Stomach (tissue), 9 donors: Measurements from ENCODE around the gene CFI. TPM values are rescaled to one million over a fixed set of nuclear protein-coding genes. Genes with fewer than 3 reads are reported as not detected.

Experiments
- DNase-seq, 2 donors: peaks; one replicate each; pipeline versions ENCODE4 v3.0.0 to v3.0.0-alpha.2; 2013 to 2019
- H3K27ac ChIP-seq, 5 donors: fragments of 200-600 bp in 4 of 5; sonication (generic) in 4 of 5; one replicate each; pipeline ENCODE4 v1.5.1; 2013 to 2019; ENCODE audit warnings: mild to moderate bottlenecking in 1 of 5, moderate library complexity in 1 of 5
- H3K27me3 ChIP-seq, 3 donors: fragments of 200-600 bp; sonication (generic); one replicate each; pipeline ENCODE4 v1.5.1; 2017 to 2019; ENCODE audit warnings: mixed run types in 1 of 3
- H3K36me3 ChIP-seq, 4 donors: fragments of 200-600 bp; sonication (generic); 1 replicate in 3 of 4; 2 replicates in 1 of 4; pipeline ENCODE4 v1.5.1; 2016 to 2019
- H3K4me1 ChIP-seq, 4 donors: fragments of 200-600 bp; sonication (generic); one replicate each; pipeline ENCODE4 v1.5.1; 2016 to 2019
- H3K4me3 ChIP-seq, 4 donors: fragments of 200-600 bp; sonication (generic) in 3 of 4; one replicate each; pipeline ENCODE4 v1.5.1; 2016 to 2019; ENCODE audit warnings: mild to moderate bottlenecking in 1 of 4
- H3K9me3 ChIP-seq, 4 donors: fragments of 200-600 bp; sonication (generic); one replicate each; pipeline ENCODE4 v1.5.1; 2016 to 2019
- EP300 ChIP-seq: sonication (generic); formaldehyde crosslinking; IDR thresholded peaks from one replicate; pipeline ENCODE4 v1.6.1; 2017; ENCODE audit warnings: antibody characterized with exemption
- POLR2A ChIP-seq, 4 donors: fragments of 450-650 bp; IDR thresholded peaks; one replicate each; pipeline ENCODE4 v1.6.1; 2016; ENCODE audit warnings: antibody characterized with exemption in 4 of 4, control low read depth in 2 of 4, mild to moderate bottlenecking in 1 of 4, moderate library complexity in 1 of 4
- POLR2AphosphoS5 ChIP-seq, 3 donors: sonication (generic); formaldehyde crosslinking; IDR thresholded peaks; one replicate each; pipeline ENCODE4 v1.6.1; 2016; ENCODE audit warnings: antibody characterized with exemption in 3 of 3
- WGBS, 5 donors: extraction: QIAGEN DNeasy Blood & Tissue Kit in 3 of 5; methylation state at CpG; one replicate each; pipeline versions ENCODE4 v1.1.5 to v1.1.7; 2013 to 2018; 5-methylcytosine and 5-hydroxymethylcytosine counted together
- intact Hi-C: fragments of 100-400 bp; cut with DNase I; formaldehyde crosslinking; loops from one replicate; pipeline ENCODE4 v1.15.1; 2023; ENCODE audit warnings: low total_unique reads
- polyA plus RNA-seq, 3 donors: library from polyadenylated mRNA; stranded (reverse); fragments of 200-250 nt; gene quantifications; one replicate each; pipeline ENCODE4 v1.2.3, GENCODE V29; 2013
- total RNA-seq, 5 donors: library from RNA; depleted of rRNA; stranded (reverse); fragments of >200 nt; gene quantifications; one replicate each; pipeline versions ENCODE4 v1.1.0 to v1.2.3, GENCODE V29; 2014 to 2016
- TF ChIP-seq, protein P1 (sequence below), 7 experiments: fragments of 450-650 bp in 4 of 7; fragments of 200-600 bp in 3 of 7; sonication (generic) in 3 of 7; IDR thresholded peaks; one replicate each; pipeline ENCODE4 v1.5.1; 2016 to 2019; ENCODE audit warnings: antibody characterized with exemption in 7 of 7, control low read depth in 2 of 7, mild to moderate bottlenecking in 1 of 7
- donor health status: healthy with polysubstance abuse.
- donor health status: Bipolar disorder and iron deficiency.
- donor health status: healthy.

Gene CFI
- total and polyA plus RNA-seq, 8 donors: 0.45 to 20.4 (median 7.7) TPM

DNA sequence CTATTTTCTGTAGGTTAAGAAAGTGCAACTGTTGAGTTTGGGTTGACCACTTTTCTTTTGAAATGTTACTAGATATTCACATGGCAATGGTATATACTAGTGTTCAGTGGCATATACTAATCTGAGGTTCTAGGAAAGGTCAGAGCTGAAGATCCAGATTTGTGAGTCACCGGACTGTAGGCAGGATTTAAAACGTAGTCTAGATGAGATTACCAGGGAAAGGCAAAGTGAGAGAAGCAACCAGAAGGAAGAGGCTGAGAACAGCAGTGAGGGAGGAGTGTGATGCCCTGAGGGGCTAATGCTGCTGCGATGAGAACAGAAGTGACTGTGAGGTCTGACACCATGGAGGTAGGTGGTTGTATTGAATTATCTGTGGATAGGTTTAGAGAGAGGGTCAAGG, 62.3 kb downstream of the CFI start:
- Histone ChIP-seq H3K4me3 (no peak overlapping the region), H3K27me3 (no peaks in the 10 kb centered on the region), H3K9me3 (no peaks in the 10 kb centered on the region), H3K27ac (no peak overlapping the region), H3K4me1 (no peaks in the 10 kb centered on the region), H3K36me3 (no peaks in the 10 kb centered on the region)
- DNase-seq: no peak
- WGBS, 5 donors: 73 to 81% (median 79%) methylated on average over 3 of the region's 3 CpGs
- intact Hi-C loops: no loop called here
- TF ChIP-seq, protein P1, sequence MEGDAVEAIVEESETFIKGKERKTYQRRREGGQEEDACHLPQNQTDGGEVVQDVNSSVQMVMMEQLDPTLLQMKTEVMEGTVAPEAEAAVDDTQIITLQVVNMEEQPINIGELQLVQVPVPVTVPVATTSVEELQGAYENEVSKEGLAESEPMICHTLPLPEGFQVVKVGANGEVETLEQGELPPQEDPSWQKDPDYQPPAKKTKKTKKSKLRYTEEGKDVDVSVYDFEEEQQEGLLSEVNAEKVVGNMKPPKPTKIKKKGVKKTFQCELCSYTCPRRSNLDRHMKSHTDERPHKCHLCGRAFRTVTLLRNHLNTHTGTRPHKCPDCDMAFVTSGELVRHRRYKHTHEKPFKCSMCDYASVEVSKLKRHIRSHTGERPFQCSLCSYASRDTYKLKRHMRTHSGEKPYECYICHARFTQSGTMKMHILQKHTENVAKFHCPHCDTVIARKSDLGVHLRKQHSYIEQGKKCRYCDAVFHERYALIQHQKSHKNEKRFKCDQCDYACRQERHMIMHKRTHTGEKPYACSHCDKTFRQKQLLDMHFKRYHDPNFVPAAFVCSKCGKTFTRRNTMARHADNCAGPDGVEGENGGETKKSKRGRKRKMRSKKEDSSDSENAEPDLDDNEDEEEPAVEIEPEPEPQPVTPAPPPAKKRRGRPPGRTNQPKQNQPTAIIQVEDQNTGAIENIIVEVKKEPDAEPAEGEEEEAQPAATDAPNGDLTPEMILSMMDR (IDR thresholded peaks at IDR 0.05): no peak
- TF ChIP-seq EP300 (no peak), POLR2A (IDR thresholded peaks at IDR 0.05) (no peak), POLR2AphosphoS5 (IDR thresholded peaks at IDR 0.05) (no peak)

DNA sequence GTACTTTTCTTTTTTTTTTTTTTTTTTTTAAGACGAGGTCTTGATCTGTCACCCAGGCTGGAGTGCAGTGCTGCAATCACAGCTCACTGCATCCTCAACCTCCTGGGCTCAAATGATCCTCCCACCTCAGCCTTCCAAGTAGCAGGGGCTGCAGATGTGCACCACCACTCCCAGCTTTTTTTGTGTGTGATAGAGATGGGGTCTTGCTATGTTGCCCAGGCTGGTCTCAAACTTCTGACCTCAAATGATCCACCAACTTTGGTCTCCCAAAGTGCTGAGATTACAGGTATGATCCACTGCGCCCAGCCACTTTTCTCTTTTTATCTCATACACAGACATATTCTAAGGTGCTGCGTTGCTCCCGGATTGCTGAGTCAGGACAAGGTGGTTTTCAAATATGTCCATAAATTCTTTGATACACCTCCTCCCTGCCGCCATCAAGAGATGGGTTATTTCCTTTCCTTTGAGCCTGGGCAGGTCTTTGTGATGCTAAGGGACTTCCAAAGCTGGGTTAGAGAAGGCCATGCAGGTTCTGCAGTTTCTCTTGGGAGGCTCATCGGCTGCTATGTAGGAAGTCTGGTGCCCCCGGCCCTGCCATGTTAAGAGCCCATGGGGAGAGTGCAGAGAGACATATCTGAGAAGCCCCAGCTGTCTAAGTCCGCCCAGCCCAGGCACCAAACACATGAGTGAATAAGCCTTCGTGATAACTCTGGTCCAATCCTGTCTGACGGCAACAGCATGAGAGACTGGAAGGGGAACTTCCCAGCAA, 63.5 kb downstream of the CFI start:
- no peaks in the 10 kb centered on the region for H3K9me3 ChIP-seq
- H3K27ac ChIP-seq: no peak overlapping the region
- 84 to 89% (median 86%) methylated on average over 10 of the region's 10 CpGs for WGBS, 5 donors
- H3K36me3 ChIP-seq: no peaks in the 10 kb centered on the region
- no peak overlapping the region for H3K4me3 ChIP-seq
- intact Hi-C loops: no loop called here
- DNase-seq: no peak
- H3K27me3 ChIP-seq: no peaks in the 10 kb centered on the region
- no peaks in the 10 kb centered on the region for H3K4me1 ChIP-seq
- TF ChIP-seq POLR2A (IDR thresholded peaks at IDR 0.05) (no peak), POLR2AphosphoS5 (IDR thresholded peaks at IDR 0.05) (no peak), EP300 (no peak)
- TF ChIP-seq, protein P1 (IDR thresholded peaks at IDR 0.05): no peak

DNA sequence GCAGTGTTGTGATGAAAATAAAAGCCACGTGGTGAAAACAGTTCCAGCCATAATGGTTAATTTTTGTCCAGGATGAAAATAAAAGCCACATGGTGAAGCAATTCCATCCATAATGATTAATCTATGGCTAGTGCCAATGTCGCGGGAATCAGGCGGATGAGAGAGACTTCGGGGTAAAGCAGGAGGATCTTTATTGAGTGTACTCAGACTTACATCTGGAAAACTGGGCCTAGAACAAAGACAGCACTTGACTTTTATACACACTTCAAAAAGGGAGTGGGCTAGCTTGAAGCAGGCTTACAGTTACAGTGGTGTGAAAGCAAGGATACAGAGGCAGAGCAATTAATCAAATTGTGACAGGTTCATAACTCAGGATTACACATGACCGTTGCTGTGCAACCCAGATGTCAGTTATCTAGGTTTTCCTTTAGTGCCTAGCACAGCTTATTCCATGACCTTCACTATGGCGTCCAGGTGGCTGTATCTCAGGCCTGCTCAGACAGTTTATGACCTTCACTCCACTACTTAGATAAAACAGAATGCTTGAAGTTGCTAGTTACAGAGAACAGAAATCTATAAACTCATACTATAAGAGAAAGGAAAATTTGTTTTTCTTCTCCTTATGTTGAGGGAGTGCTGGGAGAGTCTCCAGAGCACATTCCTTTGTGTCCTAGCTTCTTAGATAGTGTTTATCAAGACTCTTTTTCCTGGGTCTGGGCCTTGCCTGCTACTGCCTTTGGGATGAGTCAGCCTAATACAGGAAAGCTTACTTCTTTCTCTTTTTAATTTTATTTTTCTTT, 66.0 kb downstream of the CFI start:
- intact Hi-C loops: no loop called here

DNA sequence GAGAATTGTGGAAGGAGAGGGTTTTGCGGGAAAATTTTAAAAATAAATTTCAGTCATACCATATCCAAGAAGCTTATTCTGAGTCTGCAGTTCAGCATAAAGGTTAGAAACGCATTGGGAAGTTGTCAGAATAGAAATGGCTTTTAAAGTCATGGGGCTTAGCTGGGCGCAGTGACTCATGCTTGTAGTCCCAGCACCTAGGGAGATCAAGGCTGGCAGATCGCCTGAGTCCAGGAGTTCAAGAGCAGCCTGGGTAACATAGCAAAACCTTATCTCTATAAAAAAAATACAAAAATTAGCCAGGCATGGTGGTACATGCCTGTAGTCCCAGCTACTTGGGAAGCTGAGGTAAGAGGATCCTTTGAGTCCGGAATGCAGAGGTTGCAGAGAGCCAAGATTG, 68.1 kb downstream of the CFI start:
- TF ChIP-seq, protein P1 (IDR thresholded peaks at IDR 0.05): no peak
- TF ChIP-seq POLR2AphosphoS5 (IDR thresholded peaks at IDR 0.05): no peak
- TF ChIP-seq POLR2A (IDR thresholded peaks at IDR 0.05): no peak
- TF ChIP-seq EP300: no peak
- 85 to 91% (median 85%) methylated on average over 5 of the region's 5 CpGs for WGBS, 5 donors
- Histone ChIP-seq H3K4me1 (peaks cover 0 to 13% (median 11%) of the 10 kb centered on the region in 4 donors), H3K36me3 (no peaks in the 10 kb centered on the region), H3K27me3 (no peaks in the 10 kb centered on the region), H3K4me3 (no peak overlapping the region), H3K27ac (no peak overlapping the region), H3K9me3 (no peaks in the 10 kb centered on the region)
- intact Hi-C loops: no loop called here
- DNase-seq: no peak

More for the DNA sequence above, 66.0 kb downstream of the CFI start:
- 69 to 77% (median 75%) methylated on average over 7 of the region's 7 CpGs for WGBS, 5 donors
- peak in 1 of 2 donors; percentile 59 for DNase-seq
- Histone ChIP-seq H3K27ac (no peak overlapping the region), H3K4me3 (no peak overlapping the region), H3K27me3 (no peaks in the 10 kb centered on the region), H3K36me3 (no peaks in the 10 kb centered on the region), H3K9me3 (no peaks in the 10 kb centered on the region), H3K4me1 (peaks cover 0 to 3% (median 2%) of the 10 kb centered on the region in 4 donors)
- TF ChIP-seq, protein P1 (IDR thresholded peaks at IDR 0.05): no peak
- no peak for TF ChIP-seq EP300
- TF ChIP-seq POLR2A (IDR thresholded peaks at IDR 0.05): no peak
- no peak for TF ChIP-seq POLR2AphosphoS5 (IDR thresholded peaks at IDR 0.05)
